DMS153 (cell line): Measurements from ENCODE around the gene STARD3.

Source experiments
- DNase-seq: peaks from one replicate; lab custom pipeline; 2025; lab: John Stamatoyannopoulos, UW

Gene STARD3

DNA sequence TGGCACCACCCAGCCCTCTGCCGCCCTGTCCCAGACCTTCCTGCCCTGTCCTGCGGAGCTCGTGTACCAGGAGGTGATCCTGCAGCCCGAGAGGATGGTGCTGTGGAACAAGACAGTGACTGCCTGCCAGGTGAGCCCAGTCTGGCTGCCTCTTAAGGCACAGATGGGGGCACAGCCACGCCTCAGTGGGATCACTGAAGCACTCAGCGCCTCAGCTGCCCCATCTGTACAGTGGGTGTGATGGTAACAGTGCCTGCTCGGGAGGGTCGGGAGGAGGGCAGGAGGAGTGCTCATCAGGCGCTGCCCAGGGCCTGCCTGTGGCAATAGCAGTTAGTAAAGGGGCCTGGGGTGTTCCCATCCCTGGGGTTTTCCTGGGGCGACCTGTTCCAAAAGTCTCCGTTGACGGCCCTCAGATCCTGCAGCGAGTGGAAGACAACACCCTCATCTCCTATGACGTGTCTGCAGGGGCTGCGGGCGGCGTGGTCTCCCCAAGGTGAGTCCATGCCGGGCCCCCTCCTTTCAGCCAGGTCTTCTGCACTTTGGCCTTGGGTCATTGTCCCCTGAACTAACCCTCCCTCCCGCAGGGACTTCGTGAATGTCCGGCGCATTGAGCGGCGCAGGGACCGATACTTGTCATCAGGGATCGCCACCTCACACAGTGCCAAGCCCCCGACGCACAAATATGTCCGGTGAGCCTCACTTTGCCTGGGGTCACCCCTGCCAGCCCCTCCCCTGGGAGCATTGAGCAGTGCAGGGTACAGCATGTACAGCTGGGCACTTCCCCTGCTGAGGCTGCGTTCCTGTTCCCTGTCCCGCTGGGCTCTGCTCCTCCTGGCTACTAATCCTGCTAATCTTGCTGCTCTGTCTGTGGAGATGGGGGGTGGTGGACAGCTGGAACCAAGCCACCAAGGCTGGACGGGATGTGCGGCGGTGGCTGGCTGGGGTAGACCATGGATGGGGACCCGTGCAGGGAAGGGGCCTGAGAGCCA is 23.7 kb downstream of the STARD3 start:
- no peak for DNase-seq

GRCh38 chr17:39661744-39662541 is 25.0 kb downstream of the STARD3 start:
- DNase-seq = no peak

DNA sequence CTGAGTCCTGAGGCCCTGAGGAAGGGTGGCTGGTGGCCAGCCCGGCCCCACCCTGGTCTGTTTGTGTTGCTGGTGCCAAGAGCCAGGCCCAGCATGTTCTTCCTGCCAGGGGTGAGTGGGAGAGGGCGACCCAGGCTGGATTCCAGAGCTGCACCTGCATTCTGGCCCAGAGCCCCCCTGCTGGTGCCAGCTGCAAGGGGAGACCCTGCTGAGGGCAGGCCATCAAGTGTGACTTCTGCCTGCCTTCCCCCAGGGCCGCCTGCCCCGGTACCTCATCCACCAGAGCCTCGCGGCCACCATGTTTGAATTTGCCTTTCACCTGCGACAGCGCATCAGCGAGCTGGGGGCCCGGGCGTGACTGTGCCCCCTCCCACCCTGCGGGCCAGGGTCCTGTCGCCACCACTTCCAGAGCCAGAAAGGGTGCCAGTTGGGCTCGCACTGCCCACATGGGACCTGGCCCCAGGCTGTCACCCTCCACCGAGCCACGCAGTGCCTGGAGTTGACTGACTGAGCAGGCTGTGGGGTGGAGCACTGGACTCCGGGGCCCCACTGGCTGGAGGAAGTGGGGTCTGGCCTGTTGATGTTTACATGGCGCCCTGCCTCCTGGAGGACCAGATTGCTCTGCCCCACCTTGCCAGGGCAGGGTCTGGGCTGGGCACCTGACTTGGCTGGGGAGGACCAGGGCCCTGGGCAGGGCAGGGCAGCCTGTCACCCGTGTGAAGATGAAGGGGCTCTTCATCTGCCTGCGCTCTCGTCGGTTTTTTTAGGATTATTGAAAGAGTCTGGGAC is 25.8 kb downstream of the STARD3 start:
- no peak for DNase-seq

GRCh38 chr17:39663340-39663687 is 26.4 kb downstream of the STARD3 start:
- no peak for DNase-seq

GRCh38 chr17:39663688-39664580 is 27.0 kb downstream of the STARD3 start:
- DNase-seq = no peak

GRCh38 chr17:39664581-39665561 is 27.9 kb downstream of the STARD3 start, which contains the start of gene TCAP:
Gene TCAP, plus strand, starts transcription at chr17:39665349. Its CDS starts 11 bp downstream, at chr17:39665360.
- DNase-seq = no peak

DNA sequence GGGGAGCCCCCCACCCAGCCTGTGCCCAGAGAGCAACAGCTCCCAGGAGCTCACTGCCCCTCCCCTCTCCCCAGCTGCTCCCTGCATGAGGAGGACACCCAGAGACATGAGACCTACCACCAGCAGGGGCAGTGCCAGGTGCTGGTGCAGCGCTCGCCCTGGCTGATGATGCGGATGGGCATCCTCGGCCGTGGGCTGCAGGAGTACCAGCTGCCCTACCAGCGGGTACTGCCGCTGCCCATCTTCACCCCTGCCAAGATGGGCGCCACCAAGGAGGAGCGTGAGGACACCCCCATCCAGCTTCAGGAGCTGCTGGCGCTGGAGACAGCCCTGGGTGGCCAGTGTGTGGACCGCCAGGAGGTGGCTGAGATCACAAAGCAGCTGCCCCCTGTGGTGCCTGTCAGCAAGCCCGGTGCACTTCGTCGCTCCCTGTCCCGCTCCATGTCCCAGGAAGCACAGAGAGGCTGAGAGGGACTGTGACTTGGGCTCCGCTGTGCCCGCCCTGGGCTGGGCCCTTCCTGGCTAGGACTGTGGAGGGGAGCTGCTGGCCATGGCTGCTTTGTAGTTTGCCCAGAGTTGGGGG is 28.8 kb downstream of the STARD3 start:
- no peak for DNase-seq

DNA sequence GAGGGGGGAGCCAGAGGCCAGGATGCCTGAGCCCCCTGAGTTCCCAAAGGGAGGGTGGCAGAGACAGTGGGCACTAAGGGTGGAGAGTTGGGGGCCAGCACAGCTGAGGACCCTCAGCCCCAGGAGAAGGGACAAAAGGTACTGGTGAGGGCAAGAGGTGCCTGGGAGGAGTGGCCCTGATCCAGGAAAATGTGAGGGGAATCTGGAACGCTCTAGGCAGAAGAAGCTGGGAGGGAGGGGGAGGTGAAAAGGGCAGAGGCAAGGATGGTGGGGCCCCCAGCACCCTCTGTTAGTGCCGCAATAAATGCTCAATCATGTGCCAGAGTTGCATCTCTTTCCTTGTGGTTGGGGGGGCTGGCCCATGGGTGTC is 29.3 kb downstream of the STARD3 start:
- no peak for DNase-seq

DNA sequence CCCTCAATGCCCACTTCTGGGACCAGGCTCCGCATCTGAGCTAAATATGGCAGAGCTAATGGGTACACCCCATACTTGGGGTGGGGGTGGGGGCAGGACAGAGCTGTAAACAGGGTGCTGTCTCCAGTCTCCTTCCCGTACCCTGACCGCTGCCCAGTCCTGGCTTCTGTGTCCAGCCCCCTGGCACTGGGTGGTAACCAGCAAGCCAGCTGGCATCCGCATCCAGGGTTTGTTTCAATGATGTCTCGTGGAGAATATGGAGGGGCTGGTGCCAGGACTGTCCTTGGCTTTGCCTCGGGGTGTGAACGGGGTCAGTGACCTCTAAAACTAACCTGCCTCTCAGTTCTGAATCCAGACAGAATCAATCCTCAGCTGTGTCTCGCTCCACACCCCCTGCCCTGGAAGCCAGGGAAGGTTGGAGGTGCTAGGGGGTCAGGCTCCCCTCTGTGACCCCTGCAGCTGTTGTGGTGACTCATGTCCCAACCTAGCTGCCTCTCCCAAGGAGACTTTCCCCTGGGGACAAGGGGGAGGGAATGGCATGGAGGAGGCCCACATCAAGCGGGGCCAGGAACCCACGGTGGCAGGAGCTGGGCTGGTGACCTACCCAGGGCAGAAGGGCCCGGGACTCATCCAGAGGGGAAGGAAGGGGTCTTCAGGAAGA is 29.8 kb downstream of the STARD3 start:
- no peak for DNase-seq

GRCh38 chr17:39667262-39667944 is 30.5 kb downstream of the STARD3 start:
- DNase-seq = no peak

DNA sequence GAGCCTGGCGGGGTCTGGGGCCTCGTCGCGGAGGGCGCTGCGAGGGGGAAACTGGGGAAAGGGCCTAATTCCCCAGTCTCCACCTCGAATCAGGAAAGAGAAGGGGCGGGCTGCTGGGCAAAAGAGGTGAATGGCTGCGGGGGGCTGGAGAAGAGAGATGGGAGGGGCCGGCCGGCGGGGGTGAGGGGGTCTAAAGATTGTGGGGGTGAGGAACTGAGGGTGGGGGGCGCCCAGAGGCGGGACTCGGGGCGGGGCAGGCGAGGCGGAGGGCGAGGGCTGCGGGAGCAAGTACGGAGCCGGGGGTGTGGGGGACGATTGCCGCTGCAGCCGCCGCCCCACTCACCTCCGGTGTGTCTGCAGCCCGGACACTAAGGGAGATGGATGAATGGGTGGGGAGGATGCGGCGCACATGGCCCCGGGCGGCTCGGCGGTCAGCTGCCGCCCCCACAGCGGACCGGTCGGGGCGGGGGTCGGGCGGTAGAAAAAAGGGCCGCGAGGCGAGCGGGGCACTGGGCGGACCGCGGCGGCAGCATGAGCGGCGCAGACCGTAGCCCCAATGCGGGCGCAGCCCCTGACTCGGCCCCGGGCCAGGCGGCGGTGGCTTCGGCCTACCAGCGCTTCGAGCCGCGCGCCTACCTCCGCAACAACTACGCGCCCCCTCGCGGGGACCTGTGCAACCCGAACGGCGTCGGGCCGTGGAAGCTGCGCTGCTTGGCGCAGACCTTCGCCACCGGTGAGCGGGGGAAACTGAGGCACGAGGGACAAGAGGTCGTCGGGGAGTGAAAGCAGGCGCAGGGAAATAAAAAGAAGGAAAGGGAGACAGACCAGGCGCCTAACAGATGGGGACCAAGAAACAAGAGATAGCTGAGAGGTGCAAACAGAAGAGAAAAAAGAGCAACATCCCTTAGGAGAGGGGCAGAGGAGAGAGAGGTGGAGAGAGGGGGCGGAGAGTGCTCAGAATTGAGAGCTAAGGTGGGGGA is 31.3 kb downstream of the STARD3 start, which contains the start of gene PNMT:
TSS of gene PNMT (plus strand) at position 509 of the 980 bp plus-strand sequence. CDS start at position 532, 23 bp downstream.
- no peak for DNase-seq

GRCh38 chr17:39669897-39670735 is 33.2 kb downstream of the STARD3 start:
- DNase-seq = no peak

DNA sequence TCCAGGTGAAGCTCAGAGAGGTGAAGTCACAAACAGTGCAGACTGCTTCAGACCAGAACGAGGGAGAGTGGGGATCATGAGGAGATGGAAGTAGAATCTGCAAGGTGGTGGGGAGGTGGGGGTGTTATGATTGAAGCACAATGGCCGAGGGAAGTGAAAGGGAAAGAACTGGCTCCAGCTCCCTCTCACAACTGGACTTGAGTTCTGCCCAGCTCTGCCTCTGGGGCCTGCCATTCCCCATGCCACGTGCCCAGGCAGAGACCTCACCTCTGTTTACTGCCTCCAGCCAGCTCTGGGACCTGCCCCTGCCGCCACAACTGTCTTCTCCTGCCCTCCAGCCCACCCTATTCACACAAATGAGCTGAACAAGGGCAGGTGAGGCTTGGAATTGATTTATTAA is 33.8 kb downstream of the STARD3 start:
- no peak for DNase-seq

DNA sequence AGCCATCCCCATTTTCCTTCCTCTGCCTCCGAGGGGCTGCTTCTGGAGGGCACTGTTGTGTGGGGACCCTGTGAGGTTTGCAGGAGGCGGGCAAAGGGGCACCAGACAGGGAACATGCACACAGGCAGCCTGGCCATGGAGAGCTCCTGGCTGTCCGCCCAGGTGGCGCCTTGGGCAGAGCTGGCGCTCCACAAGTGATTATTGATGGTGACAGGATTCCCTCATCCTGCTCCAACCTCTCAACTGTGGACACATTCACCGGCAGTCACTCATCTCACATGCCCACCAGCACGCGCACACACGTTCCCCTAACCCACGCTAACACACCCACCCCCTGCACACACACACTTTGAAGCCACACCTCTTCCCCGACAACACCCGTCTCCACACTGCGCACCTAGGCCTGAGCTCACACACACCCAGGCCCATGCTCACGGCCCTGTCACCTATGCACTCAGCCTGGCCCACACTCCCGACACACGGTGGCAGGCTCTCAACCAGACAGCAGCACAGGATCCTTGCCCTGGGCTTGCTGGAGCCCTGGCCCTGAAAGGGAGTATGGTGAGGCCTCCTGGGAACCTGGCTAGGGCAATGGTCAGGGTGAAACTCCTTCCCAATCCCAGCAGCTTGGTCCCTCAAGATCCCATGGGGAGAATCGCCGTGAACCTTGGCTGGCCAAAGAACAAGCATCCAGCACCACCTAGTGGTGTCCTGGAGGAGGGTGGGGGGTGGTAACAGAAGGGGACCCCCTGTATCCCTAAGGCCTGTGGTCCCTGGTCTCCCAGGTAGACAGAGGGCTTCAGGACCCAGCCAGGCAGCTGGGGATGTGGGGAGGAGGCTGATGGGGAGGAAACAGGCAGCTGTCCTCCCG is 34.9 kb downstream of the STARD3 start:
- no peak for DNase-seq
